ENCODE data around the gene AOPEP. TPM values are rescaled to one million over a fixed set of nuclear protein-coding genes. Genes with fewer than 3 reads are reported as not detected.

AOPEP gene
- total RNA-seq, 1 donor from 2014 or later: 175 TPM

GRCh38 chr9:94760010-94760409 is 33.5 kb downstream of the AOPEP start:
- intact Hi-C loops (cut with micrococcal nuclease): no loop called here
- H3K27me3 ChIP-seq (ENCODE audit: low read depth): no peaks in the 10 kb centered on the region
- TF ChIP-seq CTCF (IDR thresholded peaks at IDR 0.05; ENCODE audit: borderline replicate concordance): no peak
- no peaks in the 10 kb centered on the region for H3K9me3 ChIP-seq (replicated peaks)
- peaks cover 10% of the 10 kb centered on the region for H3K36me3 ChIP-seq
- no peak overlapping the region for H3K27ac ChIP-seq (replicated peaks)
- DNase-seq: no peak
- no peak overlapping the region for H3K4me3 ChIP-seq
- no peaks in the 10 kb centered on the region for H3K4me1 ChIP-seq

GRCh38 chr9:94760660-94761059 is 34.2 kb downstream of the AOPEP start:
- Histone ChIP-seq H3K27ac (replicated peaks) (no peak overlapping the region), H3K36me3 (peaks cover 10% of the 10 kb centered on the region), H3K9me3 (replicated peaks) (no peaks in the 10 kb centered on the region), H3K27me3 (ENCODE audit: low read depth) (no peaks in the 10 kb centered on the region), H3K4me3 (no peak overlapping the region), H3K4me1 (no peaks in the 10 kb centered on the region)
- TF ChIP-seq CTCF (IDR thresholded peaks at IDR 0.05; ENCODE audit: borderline replicate concordance): no peak
- intact Hi-C loops (cut with micrococcal nuclease): no loop called here
- no peak for DNase-seq

GRCh38 chr9:94761481-94761880 is 35.0 kb downstream of the AOPEP start:
- no peak for DNase-seq
- no peaks in the 10 kb centered on the region for H3K9me3 ChIP-seq (replicated peaks)
- no peak for TF ChIP-seq CTCF (IDR thresholded peaks at IDR 0.05; ENCODE audit: borderline replicate concordance)
- H3K27me3 ChIP-seq (ENCODE audit: low read depth): no peaks in the 10 kb centered on the region
- no peak overlapping the region for H3K27ac ChIP-seq (replicated peaks)
- intact Hi-C loops (cut with micrococcal nuclease): no loop called here
- H3K4me1 ChIP-seq: no peaks in the 10 kb centered on the region
- H3K4me3 ChIP-seq: no peak overlapping the region
- H3K36me3 ChIP-seq: peaks cover 10% of the 10 kb centered on the region

- Histone ChIP-seq H3K36me3 (no peaks in the 10 kb centered on the region), H3K4me1 (no peaks in the 10 kb centered on the region), H3K27ac (replicated peaks) (no peak overlapping the region), H3K9me3 (replicated peaks) (no peaks in the 10 kb centered on the region), H3K27me3 (ENCODE audit: low read depth) (no peaks in the 10 kb centered on the region), H3K4me3 (no peak overlapping the region)
- no peak for DNase-seq
- TF ChIP-seq CTCF (IDR thresholded peaks at IDR 0.05; ENCODE audit: borderline replicate concordance): no peak
- intact Hi-C loops (cut with micrococcal nuclease): no loop called here
These were observed 41.0 kb downstream of the AOPEP start for GRCh38 chr9:94767331-94768072.

- intact Hi-C loops (cut with micrococcal nuclease): no loop called here
- H3K27me3 ChIP-seq (ENCODE audit: low read depth): no peaks in the 10 kb centered on the region
- H3K4me1 ChIP-seq: no peaks in the 10 kb centered on the region
- DNase-seq: no peak
- TF ChIP-seq CTCF (IDR thresholded peaks at IDR 0.05; ENCODE audit: borderline replicate concordance): no peak
- no peaks in the 10 kb centered on the region for H3K36me3 ChIP-seq
- H3K9me3 ChIP-seq (replicated peaks): no peaks in the 10 kb centered on the region
- H3K27ac ChIP-seq (replicated peaks): no peak overlapping the region
- H3K4me3 ChIP-seq: no peak overlapping the region
These were observed 42.3 kb downstream of the AOPEP start for GRCh38 chr9:94768766-94769165.
